Measurements from ENCODE around the gene HIF1AN.

The HIF1AN gene

GRCh38 chr10:100531761-100532160 is 4.0 kb upstream of the HIF1AN start:
- Histone ChIP-seq H3K27ac (ENCODE audit: low read depth, low read length) (no peak overlapping the region), H3K27me3 (ENCODE audit: low read length) (no peaks in the 10 kb centered on the region), H3K4me2 (ENCODE audit: low read depth, low read length, poor library complexity, severe bottlenecking) (no peak overlapping the region), H3K9ac (ENCODE audit: low read length) (no peak overlapping the region), H3F3A (ENCODE audit: insufficient read depth) (no peaks in the 10 kb centered on the region), H4K20me1 (ENCODE audit: low read depth, low read length) (no peaks in the 10 kb centered on the region), H3K79me2 (ENCODE audit: insufficient read depth, low read length) (peaks cover 28% of the 10 kb centered on the region), H3K36me3 (ENCODE audit: low read length) (no peaks in the 10 kb centered on the region), H3K9me2 (replicated peaks; ENCODE audit: insufficient read depth, low read length) (no peaks in the 10 kb centered on the region), H3K4me3 (ENCODE audit: insufficient read depth, low read length, poor library complexity, severe bottlenecking) (no peak overlapping the region), H2AFZ (ENCODE audit: low read depth, low read length, severe bottlenecking) (no peak overlapping the region), H3K9me3 (ENCODE audit: insufficient read depth, low read length) (no peaks in the 10 kb centered on the region)
- TF ChIP-seq, protein P1, sequence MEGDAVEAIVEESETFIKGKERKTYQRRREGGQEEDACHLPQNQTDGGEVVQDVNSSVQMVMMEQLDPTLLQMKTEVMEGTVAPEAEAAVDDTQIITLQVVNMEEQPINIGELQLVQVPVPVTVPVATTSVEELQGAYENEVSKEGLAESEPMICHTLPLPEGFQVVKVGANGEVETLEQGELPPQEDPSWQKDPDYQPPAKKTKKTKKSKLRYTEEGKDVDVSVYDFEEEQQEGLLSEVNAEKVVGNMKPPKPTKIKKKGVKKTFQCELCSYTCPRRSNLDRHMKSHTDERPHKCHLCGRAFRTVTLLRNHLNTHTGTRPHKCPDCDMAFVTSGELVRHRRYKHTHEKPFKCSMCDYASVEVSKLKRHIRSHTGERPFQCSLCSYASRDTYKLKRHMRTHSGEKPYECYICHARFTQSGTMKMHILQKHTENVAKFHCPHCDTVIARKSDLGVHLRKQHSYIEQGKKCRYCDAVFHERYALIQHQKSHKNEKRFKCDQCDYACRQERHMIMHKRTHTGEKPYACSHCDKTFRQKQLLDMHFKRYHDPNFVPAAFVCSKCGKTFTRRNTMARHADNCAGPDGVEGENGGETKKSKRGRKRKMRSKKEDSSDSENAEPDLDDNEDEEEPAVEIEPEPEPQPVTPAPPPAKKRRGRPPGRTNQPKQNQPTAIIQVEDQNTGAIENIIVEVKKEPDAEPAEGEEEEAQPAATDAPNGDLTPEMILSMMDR (IDR thresholded peaks at IDR 0.05; ENCODE audit: insufficient read depth, low read length, poor library complexity, severe bottlenecking), result no peak
- no peak for TF ChIP-seq EZH2phosphoT487 (conservative IDR thresholded peaks at IDR 0.05; ENCODE audit: low read length)

GRCh38 chr10:100534726-100535125 is 1.0 kb upstream of the HIF1AN start:
- no peak overlapping the region for H3K27ac ChIP-seq (ENCODE audit: low read depth, low read length)
- 0 out of 2 replicates have a peak, but pooled peaks cover 7% of the 10 kb centered on the region for H3K36me3 ChIP-seq (ENCODE audit: low read length)
- no peaks in the 10 kb centered on the region for H3K9me3 ChIP-seq (ENCODE audit: insufficient read depth, low read length)
- no peaks in the 10 kb centered on the region for H3K27me3 ChIP-seq (ENCODE audit: low read length)
- H3K9ac ChIP-seq (ENCODE audit: low read length), result no peak overlapping the region
- H3K4me2 ChIP-seq (ENCODE audit: low read depth, low read length, poor library complexity, severe bottlenecking), result no peak overlapping the region
- no peaks in the 10 kb centered on the region for H3F3A ChIP-seq (ENCODE audit: insufficient read depth)
- H2AFZ ChIP-seq (ENCODE audit: low read depth, low read length, severe bottlenecking), result peak overlapping the region; percentile 82
- H3K9me2 ChIP-seq (replicated peaks; ENCODE audit: insufficient read depth, low read length), result no peaks in the 10 kb centered on the region
- TF ChIP-seq, protein P1 (IDR thresholded peaks at IDR 0.05; ENCODE audit: insufficient read depth, low read length, poor library complexity, severe bottlenecking), result no peak
- TF ChIP-seq EZH2phosphoT487 (conservative IDR thresholded peaks at IDR 0.05; ENCODE audit: low read length), result no peak
- peaks cover 33% of the 10 kb centered on the region for H3K79me2 ChIP-seq (ENCODE audit: insufficient read depth, low read length)
- H4K20me1 ChIP-seq (ENCODE audit: low read depth, low read length), result no peaks in the 10 kb centered on the region
- no peak overlapping the region for H3K4me3 ChIP-seq (ENCODE audit: insufficient read depth, low read length, poor library complexity, severe bottlenecking)

DNA sequence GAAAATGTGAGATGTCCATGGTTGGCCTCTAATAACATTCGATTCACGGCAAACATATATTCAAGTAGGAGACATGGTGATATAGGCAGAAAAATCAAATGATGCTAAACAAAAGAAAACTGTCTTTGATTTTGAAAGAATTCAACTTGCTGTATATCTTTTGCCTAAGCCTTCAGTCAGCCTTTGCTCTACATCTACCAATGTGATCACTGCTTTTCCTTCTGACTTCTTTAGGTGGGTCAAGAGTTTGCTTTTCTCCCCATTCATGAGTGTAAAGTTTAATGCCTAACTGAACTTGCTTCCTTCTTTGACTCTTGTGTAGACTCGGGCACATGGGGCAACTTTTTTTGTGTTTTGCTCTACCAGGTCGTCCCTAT is 417 bp upstream of the HIF1AN start:
- no peak for TF ChIP-seq EZH2phosphoT487 (conservative IDR thresholded peaks at IDR 0.05; ENCODE audit: low read length)
- TF ChIP-seq, protein P1 (IDR thresholded peaks at IDR 0.05; ENCODE audit: insufficient read depth, low read length, poor library complexity, severe bottlenecking), result no peak
- peak overlapping the region; percentile 11 for H3K4me3 ChIP-seq (ENCODE audit: insufficient read depth, low read length, poor library complexity, severe bottlenecking)
- H3K27me3 ChIP-seq (ENCODE audit: low read length), result no peaks in the 10 kb centered on the region
- peaks cover 33% of the 10 kb centered on the region for H3K79me2 ChIP-seq (ENCODE audit: insufficient read depth, low read length)
- peak overlapping the region; percentile 46 for H3K4me2 ChIP-seq (ENCODE audit: low read depth, low read length, poor library complexity, severe bottlenecking)
- H3K9me3 ChIP-seq (ENCODE audit: insufficient read depth, low read length), result no peaks in the 10 kb centered on the region
- H3K9me2 ChIP-seq (replicated peaks; ENCODE audit: insufficient read depth, low read length), result no peaks in the 10 kb centered on the region
- peak overlapping the region; percentile 82 for H2AFZ ChIP-seq (ENCODE audit: low read depth, low read length, severe bottlenecking)
- no peaks in the 10 kb centered on the region for H4K20me1 ChIP-seq (ENCODE audit: low read depth, low read length)
- 0 out of 2 replicates have a peak, but pooled peaks cover 7% of the 10 kb centered on the region for H3K36me3 ChIP-seq (ENCODE audit: low read length)
- H3F3A ChIP-seq (ENCODE audit: insufficient read depth), result no peaks in the 10 kb centered on the region
- peak overlapping the region; percentile 63 for H3K9ac ChIP-seq (ENCODE audit: low read length)
- H3K27ac ChIP-seq (ENCODE audit: low read depth, low read length), result no peak overlapping the region

Measured in SU-DHL-6 (cell line).